Measurements from ENCODE around the gene MCC.

DNA sequence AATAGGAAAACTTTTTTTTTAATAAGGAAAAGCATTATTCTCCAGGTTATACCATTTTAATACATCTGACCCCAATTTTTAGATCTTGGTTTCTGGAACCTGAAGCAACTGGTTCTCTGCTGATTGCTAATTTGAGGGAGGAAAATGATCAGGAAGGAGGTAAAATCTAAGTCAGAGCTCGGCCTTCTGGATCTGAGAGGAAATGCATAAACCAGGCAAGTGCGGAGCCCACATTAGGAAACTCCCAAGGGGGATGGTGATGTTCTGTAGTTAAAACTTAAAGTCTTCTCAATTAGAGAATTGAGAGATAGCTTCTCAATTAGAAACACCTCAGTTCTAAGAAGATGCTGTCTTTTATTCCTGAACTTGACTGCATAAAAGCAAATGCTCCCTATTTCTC is 167.0 kb downstream of the MCC start:
- TF ChIP-seq, protein P1, sequence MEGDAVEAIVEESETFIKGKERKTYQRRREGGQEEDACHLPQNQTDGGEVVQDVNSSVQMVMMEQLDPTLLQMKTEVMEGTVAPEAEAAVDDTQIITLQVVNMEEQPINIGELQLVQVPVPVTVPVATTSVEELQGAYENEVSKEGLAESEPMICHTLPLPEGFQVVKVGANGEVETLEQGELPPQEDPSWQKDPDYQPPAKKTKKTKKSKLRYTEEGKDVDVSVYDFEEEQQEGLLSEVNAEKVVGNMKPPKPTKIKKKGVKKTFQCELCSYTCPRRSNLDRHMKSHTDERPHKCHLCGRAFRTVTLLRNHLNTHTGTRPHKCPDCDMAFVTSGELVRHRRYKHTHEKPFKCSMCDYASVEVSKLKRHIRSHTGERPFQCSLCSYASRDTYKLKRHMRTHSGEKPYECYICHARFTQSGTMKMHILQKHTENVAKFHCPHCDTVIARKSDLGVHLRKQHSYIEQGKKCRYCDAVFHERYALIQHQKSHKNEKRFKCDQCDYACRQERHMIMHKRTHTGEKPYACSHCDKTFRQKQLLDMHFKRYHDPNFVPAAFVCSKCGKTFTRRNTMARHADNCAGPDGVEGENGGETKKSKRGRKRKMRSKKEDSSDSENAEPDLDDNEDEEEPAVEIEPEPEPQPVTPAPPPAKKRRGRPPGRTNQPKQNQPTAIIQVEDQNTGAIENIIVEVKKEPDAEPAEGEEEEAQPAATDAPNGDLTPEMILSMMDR (conservative IDR thresholded peaks at IDR 0.05 in 1 of 2, IDR thresholded peaks at IDR 0.05 in 1 of 2; ENCODE audit: low read depth in 1 of 2, low read length in 2 of 2) = no peak
- no peak for TF ChIP-seq EZH2 (IDR thresholded peaks at IDR 0.05; ENCODE audit: low read length, missing control alignments)
